GM23338 (cell line): ENCODE measurements around the gene BLOC1S3. TPM values are rescaled to one million over a fixed set of nuclear protein-coding genes. Genes with fewer than 3 reads are reported as not detected.

Experiments
- ATAC-seq: fragments of 200-7000 bp; cut with Tn5 transposase; 3 replicates; pipeline ENCODE4 v1.9.1; 2020
- DNase-seq: peaks from one replicate; pipeline ENCODE4 v3.0.0-alpha.2; 2015; ENCODE audit warnings: low spot score
- H2AFZ ChIP-seq: fragments of 200-600 bp; sonication (generic); 2 replicates; pipeline ENCODE4 v1.8.0; 2016; ENCODE audit warnings: antibody characterized with exemption, mild to moderate bottlenecking, moderate library complexity
- H3F3A ChIP-seq: fragments of 200-600 bp; sonication (generic); replicated peaks from 2 replicates; pipeline ENCODE4 v1.8.0; 2017; ENCODE audit warnings: antibody characterized with exemption, mixed run types, low read depth
- H3K27ac ChIP-seq: fragments of 200-600 bp; sonication (generic); 2 replicates; pipeline ENCODE4 v1.6.1; 2016; ENCODE audit warnings: low read depth
- H3K27me3 ChIP-seq: fragments of 200-600 bp; sonication (generic); 2 replicates; pipeline ENCODE4 v1.8.0; 2016; ENCODE audit warnings: mild to moderate bottlenecking, mixed run types, moderate library complexity; ENCODE audit not compliant: insufficient read depth
- H3K36me3 ChIP-seq: fragments of 200-600 bp; sonication (generic); 2 replicates; pipeline ENCODE4 v1.8.0; 2016; ENCODE audit warnings: mild to moderate bottlenecking; ENCODE audit not compliant: insufficient read depth
- H3K4me1 ChIP-seq: fragments of 200-600 bp; sonication (generic); 2 replicates; pipeline ENCODE4 v1.8.0; 2016; ENCODE audit warnings: mild to moderate bottlenecking, moderate library complexity; ENCODE audit not compliant: insufficient read depth
- H3K4me2 ChIP-seq: fragments of 200-600 bp; sonication (generic); 2 replicates; pipeline ENCODE4 v1.7.1; 2017; ENCODE audit warnings: mixed run types
- H3K4me3 ChIP-seq: fragments of 200-600 bp; sonication (generic); 2 replicates; pipeline ENCODE4 v1.6.1; 2016; ENCODE audit warnings: mixed run types
- H3K79me2 ChIP-seq: fragments of 200-600 bp; sonication (generic); replicated peaks from 2 replicates; pipeline ENCODE4 v1.8.0; 2017; ENCODE audit warnings: mild to moderate bottlenecking; ENCODE audit not compliant: insufficient read depth
- H3K9me2 ChIP-seq: fragments of 200-600 bp; sonication (generic); 2 replicates; pipeline ENCODE4 v1.8.0; 2017; ENCODE audit not compliant: insufficient read depth
- H4K20me1 ChIP-seq: fragments of 200-600 bp; sonication (generic); replicated peaks from 2 replicates; pipeline ENCODE4 v1.8.0; 2017; ENCODE audit warnings: mild to moderate bottlenecking; ENCODE audit not compliant: insufficient read depth
- H3K27ac Mint-ChIP-seq: 2 replicates; pipeline ENCODE4 v1.8.0; 2020; ENCODE audit warnings: inconsistent platforms, mild to moderate bottlenecking, moderate library complexity, mixed read lengths
- H3K27me3 Mint-ChIP-seq: 3 replicates; pipeline ENCODE4 v1.8.0; 2022; ENCODE audit warnings: low read depth, mild to moderate bottlenecking, moderate library complexity, mixed read lengths, inconsistent platforms; ENCODE audit not compliant: insufficient read depth, poor library complexity
- H3K36me3 Mint-ChIP-seq: 3 replicates; pipeline ENCODE4 v1.8.0; 2021; ENCODE audit warnings: low read depth, mild to moderate bottlenecking, inconsistent platforms, moderate library complexity, mixed read lengths
- H3K4me1 Mint-ChIP-seq: 3 replicates; pipeline ENCODE4 v1.8.0; 2020; ENCODE audit warnings: mild to moderate bottlenecking, inconsistent platforms, mixed read lengths
- H3K4me3 Mint-ChIP-seq: 3 replicates; pipeline ENCODE4 v1.8.0; 2021; ENCODE audit warnings: moderate library complexity, mild to moderate bottlenecking, inconsistent platforms, mixed read lengths
- H3K9me3 Mint-ChIP-seq: 3 replicates; pipeline ENCODE4 v1.8.0; 2020; ENCODE audit warnings: moderate library complexity, mild to moderate bottlenecking, inconsistent platforms, mixed read lengths
- EZH2 ChIP-seq: fragments of 200-600 bp; sonication (generic); IDR thresholded peaks from one replicate; pipeline ENCODE4 v1.8.0; 2017; ENCODE audit warnings: antibody characterized with exemption, mild to moderate bottlenecking, low read depth; ENCODE audit not compliant: unreplicated experiment
- EZH2phosphoT487 ChIP-seq: fragments of 200-600 bp; sonication (generic); IDR thresholded peaks from one replicate; pipeline ENCODE4 v1.8.1; 2018; ENCODE audit warnings: antibody characterized with exemption; ENCODE audit not compliant: unreplicated experiment
- NANOG ChIP-seq: IDR thresholded peaks from 2 replicates; pipeline ENCODE4 v1.6.1; 2016; ENCODE audit warnings: antibody characterized with exemption, borderline replicate concordance
- POLR2AphosphoS5 ChIP-seq: IDR thresholded peaks from 2 replicates; pipeline ENCODE4 v1.6.1; 2016; ENCODE audit warnings: antibody characterized with exemption, low read depth
- STAT1 ChIP-seq: IDR thresholded peaks from one replicate; pipeline ENCODE4 v1.6.1; 2016; ENCODE audit warnings: antibody characterized with exemption; ENCODE audit not compliant: unreplicated experiment
- ZNF331 ChIP-seq: fragments of 250-450 bp; sonication (Bioruptor Pico); IDR thresholded peaks from 2 replicates; pipeline ENCODE4 v1.5.0; 2020; ENCODE audit warnings: low read depth, mild to moderate bottlenecking, moderate library complexity
- polyA plus RNA-seq: library from polyadenylated mRNA; unstranded; fragments of >200 nt; fragmentation: Nextera tagmentation; extraction: Ambion mirVana; gene quantifications from 2 replicates; pipeline ENCODE4 v1.2.1, GENCODE V29; 2016
- total RNA-seq: library from RNA; depleted of rRNA; stranded (reverse); fragments of >200 nt; shearing (Covaris generic); gene quantifications from 2 replicates; pipeline ENCODE4 v1.2.3, GENCODE V29; 2014
- TF ChIP-seq, protein P1 (sequence below), 2 experiments: fragments of 200-600 bp in 1 of 2; sonication (generic) in 1 of 2; conservative IDR thresholded peaks; 2 replicates each; pipeline versions ENCODE4 v1.5.1 to v1.6.1; 2016 to 2017; ENCODE audit warnings: antibody characterized with exemption in 2 of 2, low read depth in 2 of 2, mild to moderate bottlenecking in 2 of 2, moderate library complexity in 1 of 2

BLOC1S3 gene
- total and polyA plus RNA-seq, 2 experiments from 2014 or later: 2.5 to 15.9 TPM

DNA sequence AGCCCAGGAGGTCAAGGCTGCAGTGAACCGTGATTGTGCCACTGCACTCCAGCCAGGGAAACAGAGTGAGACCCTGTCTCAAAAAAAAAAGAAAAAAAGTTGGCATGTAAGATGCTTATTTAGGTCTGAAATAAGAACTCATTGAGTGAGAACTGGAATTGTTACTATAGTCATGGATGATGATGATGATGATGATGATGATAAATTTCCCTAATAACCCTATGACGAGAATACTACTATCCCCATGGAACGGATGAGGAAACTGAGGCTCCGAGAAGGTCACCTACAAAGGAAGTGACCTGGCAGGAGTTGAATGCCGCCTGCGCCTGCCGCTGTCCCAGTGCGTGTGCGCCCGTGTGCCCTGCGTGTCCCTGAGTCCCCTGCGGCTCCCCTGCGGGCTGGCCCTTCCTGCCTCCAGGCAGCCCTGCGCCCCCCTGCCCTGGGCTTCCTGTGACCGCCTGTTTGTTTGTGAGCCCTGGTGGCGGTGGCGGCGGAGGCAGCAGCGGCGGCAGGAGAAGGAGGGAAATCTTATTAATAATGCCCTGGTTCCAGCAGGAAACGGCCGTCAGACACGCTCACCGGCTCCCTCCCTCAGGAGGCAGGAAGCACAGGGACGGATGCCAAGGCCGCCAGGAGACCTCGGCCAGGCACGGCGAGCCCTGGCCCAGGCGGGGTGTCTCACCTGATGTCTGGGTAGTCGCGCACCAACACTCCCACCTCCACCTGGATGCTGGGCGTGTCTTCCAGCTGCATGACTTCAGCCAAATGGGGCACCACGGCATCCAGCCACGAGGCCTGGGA is 37.0 kb downstream of the BLOC1S3 start:
- Histone ChIP-seq H4K20me1 (no peaks in the 10 kb centered on the region), H3K4me1 (peaks cover 37% of the 10 kb centered on the region), H3K4me2 (peak overlapping the region; percentile 95), H3K27me3 (peaks cover 49% of the 10 kb centered on the region), H3K79me2 (no peaks in the 10 kb centered on the region), H3F3A (0 out of 2 replicates have a peak, but pooled peaks cover 5% of the 10 kb centered on the region), H3K36me3 (no peaks in the 10 kb centered on the region), H3K27ac (no peak overlapping the region), H3K9me2 (no peaks in the 10 kb centered on the region), H3K4me3 (peak overlapping the region; percentile 65), H2AFZ (peak overlapping the region; percentile 87)
- Mint-ChIP-seq H3K9me3 (no peaks in the 10 kb centered on the region; the same call in 2 of the 3 replicates), H3K4me3 (peak overlapping the region; percentile 80), H3K4me1 (peaks cover 17% of the 10 kb centered on the region), H3K27me3 (peaks cover 45% of the 10 kb centered on the region), H3K27ac (no peak overlapping the region), H3K36me3 (peaks cover 4% of the 10 kb centered on the region; the same call in 1 of the 3 replicates)
- DNase-seq: peak; percentile 77
- ATAC-seq: peak; percentile 54
- no peak for TF ChIP-seq EZH2phosphoT487
- TF ChIP-seq EZH2: peak; percentile 11

DNA sequence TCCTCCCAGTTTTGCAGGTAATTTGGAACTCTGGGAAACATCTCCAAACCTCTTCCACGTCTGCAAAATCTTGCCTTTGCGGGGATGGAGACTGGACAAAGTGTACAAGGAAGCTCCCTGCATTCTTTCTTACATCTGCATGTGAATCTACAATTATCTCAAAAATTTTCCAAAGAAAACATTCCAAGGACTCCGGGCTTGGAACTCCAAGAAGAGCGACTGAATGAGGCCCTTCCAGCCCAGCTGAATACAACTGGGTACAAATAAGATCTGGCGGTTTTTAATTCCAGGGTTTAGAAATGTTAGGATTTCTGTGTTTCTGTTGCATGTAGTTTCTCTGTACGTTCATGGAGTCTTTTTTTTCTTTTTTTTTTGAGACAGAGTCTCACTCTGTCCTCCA is 38.1 kb downstream of the BLOC1S3 start:
- peaks cover 41% of the 10 kb centered on the region for H3K27me3 Mint-ChIP-seq
- peak overlapping the region; percentile 71 for H3K4me3 ChIP-seq

More for the DNA sequence above, 38.1 kb downstream of the BLOC1S3 start:
- DNase-seq (no peak), ATAC-seq (no peak)
- no peak for TF ChIP-seq STAT1
- TF ChIP-seq, protein P1, sequence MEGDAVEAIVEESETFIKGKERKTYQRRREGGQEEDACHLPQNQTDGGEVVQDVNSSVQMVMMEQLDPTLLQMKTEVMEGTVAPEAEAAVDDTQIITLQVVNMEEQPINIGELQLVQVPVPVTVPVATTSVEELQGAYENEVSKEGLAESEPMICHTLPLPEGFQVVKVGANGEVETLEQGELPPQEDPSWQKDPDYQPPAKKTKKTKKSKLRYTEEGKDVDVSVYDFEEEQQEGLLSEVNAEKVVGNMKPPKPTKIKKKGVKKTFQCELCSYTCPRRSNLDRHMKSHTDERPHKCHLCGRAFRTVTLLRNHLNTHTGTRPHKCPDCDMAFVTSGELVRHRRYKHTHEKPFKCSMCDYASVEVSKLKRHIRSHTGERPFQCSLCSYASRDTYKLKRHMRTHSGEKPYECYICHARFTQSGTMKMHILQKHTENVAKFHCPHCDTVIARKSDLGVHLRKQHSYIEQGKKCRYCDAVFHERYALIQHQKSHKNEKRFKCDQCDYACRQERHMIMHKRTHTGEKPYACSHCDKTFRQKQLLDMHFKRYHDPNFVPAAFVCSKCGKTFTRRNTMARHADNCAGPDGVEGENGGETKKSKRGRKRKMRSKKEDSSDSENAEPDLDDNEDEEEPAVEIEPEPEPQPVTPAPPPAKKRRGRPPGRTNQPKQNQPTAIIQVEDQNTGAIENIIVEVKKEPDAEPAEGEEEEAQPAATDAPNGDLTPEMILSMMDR (conservative IDR thresholded peaks at IDR 0.05; ENCODE audit: low read depth in 2 of 2): no peak
- no peak for TF ChIP-seq POLR2AphosphoS5
- no peak for TF ChIP-seq NANOG
- TF ChIP-seq ZNF331 (CRISPR knock-in tag): no peak
- peak overlapping the region; percentile 70 for H3K4me3 Mint-ChIP-seq
- Histone ChIP-seq H3K36me3 (no peaks in the 10 kb centered on the region), H2AFZ (no peak overlapping the region), H3K4me2 (peak overlapping the region; percentile 95), H3K79me2 (no peaks in the 10 kb centered on the region), H4K20me1 (no peaks in the 10 kb centered on the region), H3K9me2 (no peaks in the 10 kb centered on the region), H3K27me3 (peaks cover 49% of the 10 kb centered on the region), H3K4me1 (peaks cover 33% of the 10 kb centered on the region), H3F3A (0 out of 2 replicates have a peak, but pooled peaks cover 5% of the 10 kb centered on the region), H3K27ac (no peak overlapping the region)
- peaks cover 4% of the 10 kb centered on the region; the same call in 1 of the 3 replicates for H3K36me3 Mint-ChIP-seq
- H3K27ac Mint-ChIP-seq: no peak overlapping the region
- H3K9me3 Mint-ChIP-seq: no peaks in the 10 kb centered on the region; the same call in 2 of the 3 replicates
- H3K4me1 Mint-ChIP-seq: peaks cover 13% of the 10 kb centered on the region
